ENCODE data around the gene OCA2. TPM values are rescaled to one million over a fixed set of nuclear protein-coding genes. Genes with fewer than 3 reads are reported as not detected.

OCA2 gene
- total RNA-seq, 1 experiment from 2014 or later = 0.31 TPM

- H2BK5ac ChIP-seq (ENCODE audit: insufficient read length, low read length) = no peak overlapping the region
- no peak overlapping the region for H3K4me3 Mint-ChIP-seq
- no peak overlapping the region for H3K4me2 ChIP-seq (ENCODE audit: insufficient read depth, insufficient read length, low read length)
- no peaks in the 10 kb centered on the region for H3K27me3 ChIP-seq (ENCODE audit: insufficient read depth, low read length)
- H3K56ac ChIP-seq (ENCODE audit: insufficient read length, low read depth, low read length) = no peak overlapping the region
- H3K4ac ChIP-seq (ENCODE audit: low read depth, low read length) = no peak overlapping the region
- H3K18ac ChIP-seq (ENCODE audit: insufficient read length, low read depth, low read length) = no peak overlapping the region
- H2BK15ac ChIP-seq (ENCODE audit: low read depth, low read length) = no peak overlapping the region
- no peaks in the 10 kb centered on the region for H3K9me3 Mint-ChIP-seq
- no peak overlapping the region for H4K5ac ChIP-seq (ENCODE audit: insufficient read length, low read depth, low read length)
- no peaks in the 10 kb centered on the region for H3K9me3 ChIP-seq (ENCODE audit: control insufficient read depth, low read depth, low read length)
- H4K20me1 ChIP-seq (ENCODE audit: control insufficient read depth, insufficient read depth, insufficient read length) = no peaks in the 10 kb centered on the region
- no peak overlapping the region for H3T11ph ChIP-seq (ENCODE audit: low read length)
- no peaks in the 10 kb centered on the region for H3K4me1 ChIP-seq (ENCODE audit: insufficient read depth, low read length)
- no peak overlapping the region for H3K27ac Mint-ChIP-seq
- no peaks in the 10 kb centered on the region for H3K23me2 ChIP-seq (ENCODE audit: insufficient read length, low read depth, low read length, poor library complexity, severe bottlenecking)
- H4K91ac ChIP-seq (ENCODE audit: insufficient read length, low read depth, low read length) = no peak overlapping the region
- H3K14ac ChIP-seq (ENCODE audit: insufficient read depth, low read length) = peak overlapping the region; percentile 52; the same call in 1 of the 2 replicates
- H3K9ac ChIP-seq (ENCODE audit: extremely low read depth, insufficient read length, low read length) = no peak overlapping the region
- H4K8ac ChIP-seq (replicated peaks; ENCODE audit: insufficient read length, low read depth, low read length) = no peak overlapping the region
- no peak overlapping the region for H3K27ac ChIP-seq (ENCODE audit: insufficient read length, low read depth, low read length)
- no peaks in the 10 kb centered on the region for H3K79me2 ChIP-seq (ENCODE audit: insufficient read depth, low read length)
- H3K4me1 Mint-ChIP-seq = peaks cover 14 to 32% of the 10 kb centered on the region in 2 experiments
- TF ChIP-seq CTCF (conservative IDR thresholded peaks at IDR 0.05) = no peak
- peak; percentile 47 for DNase-seq
- H2AK5ac ChIP-seq (ENCODE audit: insufficient read length, low read length) = no peak overlapping the region
- no peak overlapping the region for H2BK20ac ChIP-seq (ENCODE audit: low read depth, low read length, poor library complexity, severe bottlenecking)
- H3K79me1 ChIP-seq (ENCODE audit: insufficient read depth, low read depth, low read length, poor library complexity, severe bottlenecking) = no peaks in the 10 kb centered on the region
- H2BK12ac ChIP-seq (ENCODE audit: insufficient read length, low read depth, low read length) = no peak overlapping the region
- WGBS (ENCODE audit: extremely low coverage, insufficient read length, low lambda C conversion rate) = no CpG with 5 or more reads among the region's 19 CpGs
- H3K23ac ChIP-seq (ENCODE audit: insufficient read length, low read depth, low read length) = no peak overlapping the region
- no peak overlapping the region for H2BK120ac ChIP-seq (ENCODE audit: low read depth, low read length, poor library complexity, severe bottlenecking)
- no peak overlapping the region for H2AFZ ChIP-seq (ENCODE audit: low read length)
- no peaks in the 10 kb centered on the region for H3K36me3 Mint-ChIP-seq (ENCODE audit: insufficient read depth in 1 of 3, low read depth in 3 of 3)
- H3K27me3 Mint-ChIP-seq (ENCODE audit: low read depth) = peaks cover 3% of the 10 kb centered on the region
Observed at GRCh38 chr15:28019594-28020309, 79.4 kb downstream of the OCA2 start.

All from H9 (cell line).